ENCODE data around the gene CKB.

CKB gene

GRCh38 chr14:103483600-103483999, 39.0 kb downstream of the CKB start:
- DNase-seq, result no peak

- no peak for DNase-seq
Observed at GRCh38 chr14:103480595-103480994, 42.0 kb downstream of the CKB start.

DNA sequence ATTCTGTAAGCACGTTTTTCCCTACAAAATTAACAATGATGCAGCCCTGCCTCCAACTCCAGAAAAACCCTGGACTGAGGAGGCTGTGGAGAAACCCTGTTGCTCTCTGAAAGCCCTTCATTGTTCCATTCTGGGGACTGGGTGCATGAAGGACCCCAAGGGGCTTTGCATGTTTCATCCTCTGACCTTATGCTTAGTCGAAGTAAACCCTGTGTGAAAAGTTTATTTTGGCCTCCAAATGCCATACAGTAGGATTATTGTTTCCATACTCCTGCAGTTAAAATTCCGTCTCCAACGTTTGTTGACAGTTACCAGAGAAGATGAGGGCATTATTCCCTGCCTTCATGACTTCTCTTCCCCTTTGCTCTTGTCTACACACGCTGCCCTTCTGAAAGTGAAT, 46.0 kb downstream of the CKB start:
- DNase-seq, result no peak

- no peak for DNase-seq
Observed at GRCh38 chr14:103476065-103476464, 46.6 kb downstream of the CKB start.

DNA sequence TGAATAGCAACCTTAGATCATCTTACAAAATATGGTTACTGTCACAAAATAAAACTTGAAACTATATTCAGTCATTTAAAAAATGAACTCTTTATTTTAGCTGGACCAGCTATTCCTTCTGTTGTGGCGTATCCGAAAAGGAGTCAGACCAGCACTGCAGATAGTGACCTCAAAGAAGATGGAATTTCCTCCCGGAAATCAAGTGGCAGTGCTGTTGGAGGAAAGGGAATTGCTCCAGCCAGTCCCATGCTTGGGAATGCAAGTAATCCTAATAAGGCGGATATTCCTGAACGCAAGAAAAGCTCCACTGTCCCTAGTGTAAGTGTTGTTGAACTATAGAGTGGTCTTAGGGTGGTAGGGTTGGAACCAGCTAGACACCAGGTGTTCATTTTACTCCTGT, 47.7 kb downstream of the CKB start:
- no peak for DNase-seq

DNA sequence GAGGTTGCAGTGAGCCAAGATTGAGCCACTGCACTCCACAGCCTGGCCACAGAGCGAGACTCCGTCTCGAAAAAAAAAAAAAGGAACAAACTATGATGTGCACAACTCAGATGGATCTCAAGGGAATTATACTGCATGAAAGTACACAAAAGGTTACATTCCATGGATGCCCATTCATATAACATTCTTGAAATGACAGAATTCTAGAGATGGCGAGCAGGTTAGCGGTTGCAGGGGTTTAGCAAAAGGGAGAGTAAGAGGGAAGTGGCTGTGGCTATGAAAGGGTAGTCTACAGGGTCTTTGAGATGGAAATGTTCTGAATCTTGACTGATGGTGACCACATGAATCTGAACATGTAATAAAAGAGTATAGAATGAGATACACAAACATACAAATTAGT, 49.7 kb downstream of the CKB start:
- DNase-seq, result no peak

Measured in activated CD4-positive, alpha-beta T cell treated with anti-CD3 and anti-CD28 coated beads for 1 hour (primary cell).